Measurements from ENCODE around the gene THSD4.

The THSD4 gene

DNA sequence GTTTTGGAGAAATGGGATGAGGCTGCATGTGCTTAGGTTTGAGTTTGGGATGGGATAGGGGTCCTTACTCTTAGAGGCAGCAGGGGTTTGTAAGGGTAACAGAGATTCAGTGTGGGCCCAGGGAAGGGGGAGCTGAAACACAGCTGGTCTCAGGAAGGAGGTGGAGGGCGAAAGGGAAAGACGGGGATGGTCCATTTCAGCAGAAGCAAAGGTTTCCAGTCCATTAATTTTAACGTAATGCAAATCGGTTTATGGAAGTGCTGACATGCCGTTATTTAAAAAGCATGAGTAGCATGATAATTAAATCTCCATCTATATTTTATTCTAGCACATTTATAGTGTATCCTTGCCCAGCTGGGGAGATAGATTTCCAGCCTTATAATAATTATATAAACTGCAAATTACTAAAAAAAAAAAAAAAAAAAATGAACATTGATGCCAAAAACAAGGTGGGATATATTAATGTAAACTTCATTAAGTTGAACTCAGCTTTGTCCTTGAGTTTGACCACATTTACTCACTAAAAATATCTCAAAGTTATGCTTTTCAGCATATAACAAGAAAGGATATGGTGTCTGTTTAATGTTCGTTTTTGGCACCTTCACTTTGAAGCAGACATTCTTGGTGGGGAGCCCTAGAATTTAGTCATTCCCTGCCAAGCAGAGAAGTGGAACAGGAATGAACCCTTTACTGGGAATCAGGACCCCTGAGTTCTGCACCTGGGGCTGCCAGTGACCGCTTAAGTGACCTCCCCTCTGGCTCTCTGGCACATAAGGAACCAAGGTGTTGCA lies 234.7 kb downstream of the THSD4 start:
- H3K9ac ChIP-seq (ENCODE audit: insufficient read length): no peak overlapping the region
- H3K36me3 ChIP-seq (ENCODE audit: insufficient read depth, low read length): no peaks in the 10 kb centered on the region
- H3K4me3 ChIP-seq: no peak overlapping the region
- H3K9me3 ChIP-seq (ENCODE audit: low read depth, low read length): no peaks in the 10 kb centered on the region
- TF ChIP-seq POLR2AphosphoS5 (IDR thresholded peaks at IDR 0.05; ENCODE audit: borderline replicate concordance, low read depth, low read length): no peak
- no peak for TF ChIP-seq FOXP2 (optimal IDR thresholded peaks at IDR 0.05; ENCODE audit: control extremely low read depth, extremely low read length, insufficient read depth)
- no peak for DNase-seq (ENCODE audit: low read depth, low spot score)
- no peak overlapping the region for H3K27ac ChIP-seq

DNA sequence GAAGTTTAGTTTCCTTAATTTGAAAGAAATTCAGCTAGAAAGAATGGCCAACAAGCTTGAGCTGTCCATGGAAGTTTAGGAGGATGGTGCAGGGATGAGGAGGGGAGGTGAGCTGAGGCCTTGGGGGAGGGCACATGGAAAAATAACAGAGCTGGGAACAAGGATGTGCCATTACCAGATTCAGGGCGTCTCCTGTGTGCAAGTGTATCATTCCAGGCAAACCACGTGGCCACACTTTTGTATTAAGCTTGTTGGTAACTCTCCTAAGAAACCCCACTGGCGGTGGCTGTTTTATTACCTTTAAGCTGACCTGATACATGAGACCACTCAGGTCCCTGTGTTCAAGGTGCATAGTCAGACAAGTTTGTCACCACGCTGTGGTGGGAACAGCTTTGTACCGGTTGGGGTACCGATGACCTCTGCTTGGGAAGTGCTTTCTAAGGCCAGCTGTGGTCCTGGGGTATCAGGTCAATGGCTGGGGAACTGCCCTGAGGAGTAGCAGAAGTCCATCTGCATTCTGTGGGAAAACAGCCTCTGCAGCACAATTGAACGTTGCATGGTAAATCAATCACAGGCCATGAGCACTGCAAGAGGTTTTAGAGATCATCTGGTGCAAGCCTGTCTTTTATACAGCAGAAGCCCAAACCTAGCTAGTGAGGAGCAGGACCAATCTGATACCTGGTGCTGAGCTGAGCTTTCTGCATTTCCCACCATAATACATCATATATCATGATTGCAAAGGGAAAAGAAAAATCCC lies 235.5 kb downstream of the THSD4 start:
- Histone ChIP-seq H3K4me3 (no peak overlapping the region), H3K27ac (no peak overlapping the region), H3K36me3 (ENCODE audit: insufficient read depth, low read length) (no peaks in the 10 kb centered on the region), H3K9ac (ENCODE audit: insufficient read length) (no peak overlapping the region), H3K9me3 (ENCODE audit: low read depth, low read length) (no peaks in the 10 kb centered on the region)
- no peak for TF ChIP-seq EZH2 (IDR thresholded peaks at IDR 0.05)
- DNase-seq (ENCODE audit: low read depth, low spot score): no peak

DNA sequence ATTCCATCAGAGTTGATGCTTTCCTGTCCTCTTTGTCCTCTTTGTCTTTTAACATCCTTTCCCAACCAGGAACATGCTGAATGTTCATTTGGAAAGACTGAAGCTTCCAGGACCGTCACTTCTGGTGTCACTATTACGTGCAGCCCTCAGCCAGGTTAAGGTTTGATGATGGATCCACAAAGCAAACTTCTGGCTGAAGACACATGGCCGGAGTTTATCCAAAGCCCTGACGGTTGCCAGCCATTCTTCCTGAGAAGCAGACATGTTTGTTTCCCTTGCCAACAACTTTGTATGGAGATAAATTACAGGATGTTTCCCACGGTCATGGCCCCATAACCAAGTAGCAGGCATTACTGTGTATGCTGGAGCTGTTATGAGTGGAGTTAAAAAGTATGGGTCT lies 236.9 kb downstream of the THSD4 start:
- H3K36me3 ChIP-seq (ENCODE audit: insufficient read depth, low read length): no peaks in the 10 kb centered on the region
- DNase-seq (ENCODE audit: low read depth, low spot score): no peak
- H3K27ac ChIP-seq: no peak overlapping the region
- no peak overlapping the region for H3K4me3 ChIP-seq
- H3K9me3 ChIP-seq (ENCODE audit: low read depth, low read length): no peaks in the 10 kb centered on the region
- H3K9ac ChIP-seq (ENCODE audit: insufficient read length): no peak overlapping the region
- TF ChIP-seq FOXP2 (optimal IDR thresholded peaks at IDR 0.05; ENCODE audit: control extremely low read depth, extremely low read length, insufficient read depth): no peak
- TF ChIP-seq EZH2 (IDR thresholded peaks at IDR 0.05): no peak
- TF ChIP-seq POLR2AphosphoS5 (IDR thresholded peaks at IDR 0.05; ENCODE audit: borderline replicate concordance, low read depth, low read length): no peak

DNA sequence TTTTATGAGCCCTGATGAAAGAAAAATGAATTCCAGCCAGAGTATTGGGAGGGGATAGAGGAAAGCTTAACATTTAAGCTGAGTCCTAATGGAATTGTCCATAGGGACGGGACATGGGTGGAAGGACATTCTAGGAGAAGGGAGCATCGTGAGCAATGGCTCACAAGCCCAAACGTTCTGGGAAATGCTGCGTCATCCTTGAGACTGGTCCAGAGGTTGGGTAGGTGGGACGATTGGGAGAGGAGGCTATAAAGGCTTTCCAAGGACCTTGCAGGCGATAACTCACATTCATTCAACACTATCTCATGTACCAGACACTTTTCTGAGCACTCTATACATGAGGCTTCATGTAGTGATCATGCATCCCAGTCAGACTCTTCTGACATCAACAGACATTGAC lies 237.5 kb downstream of the THSD4 start:
- H3K9me3 ChIP-seq (ENCODE audit: low read depth, low read length): no peaks in the 10 kb centered on the region
- no peak overlapping the region for H3K27ac ChIP-seq
- no peak for TF ChIP-seq EZH2 (IDR thresholded peaks at IDR 0.05)
- TF ChIP-seq POLR2AphosphoS5 (IDR thresholded peaks at IDR 0.05; ENCODE audit: borderline replicate concordance, low read depth, low read length): no peak
- TF ChIP-seq FOXP2 (optimal IDR thresholded peaks at IDR 0.05; ENCODE audit: control extremely low read depth, extremely low read length, insufficient read depth): no peak
- H3K4me3 ChIP-seq: no peak overlapping the region
- DNase-seq (ENCODE audit: low read depth, low spot score): no peak
- H3K36me3 ChIP-seq (ENCODE audit: insufficient read depth, low read length): no peaks in the 10 kb centered on the region
- no peak overlapping the region for H3K9ac ChIP-seq (ENCODE audit: insufficient read length)

DNA sequence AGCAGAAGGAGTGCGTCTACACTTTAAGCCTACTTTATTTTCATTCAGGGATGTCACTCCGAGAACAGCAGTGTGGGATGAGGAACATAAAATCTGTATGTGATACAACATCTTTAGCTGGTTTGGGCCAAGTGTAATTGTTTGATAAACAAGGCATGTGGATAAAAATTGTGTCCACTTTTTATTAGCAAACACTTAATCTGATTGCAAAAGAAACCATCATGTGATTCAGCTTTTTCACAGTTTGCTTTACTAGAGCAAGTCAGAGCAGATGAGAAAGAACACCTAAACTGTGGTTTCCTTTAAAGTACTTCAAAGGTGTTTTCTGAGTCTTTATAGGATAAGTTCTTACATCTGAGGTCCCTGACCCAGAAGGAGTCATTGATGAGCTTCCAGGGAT lies 237.9 kb downstream of the THSD4 start:
- no peak for TF ChIP-seq FOXP2 (optimal IDR thresholded peaks at IDR 0.05; ENCODE audit: control extremely low read depth, extremely low read length, insufficient read depth)
- no peak for TF ChIP-seq POLR2AphosphoS5 (IDR thresholded peaks at IDR 0.05; ENCODE audit: borderline replicate concordance, low read depth, low read length)
- no peak for TF ChIP-seq EZH2 (IDR thresholded peaks at IDR 0.05)
- Histone ChIP-seq H3K4me3 (no peak overlapping the region), H3K27ac (no peak overlapping the region), H3K36me3 (ENCODE audit: insufficient read depth, low read length) (no peaks in the 10 kb centered on the region), H3K9ac (ENCODE audit: insufficient read length) (no peak overlapping the region), H3K9me3 (ENCODE audit: low read depth, low read length) (no peaks in the 10 kb centered on the region)
- DNase-seq (ENCODE audit: low read depth, low spot score): no peak

DNA sequence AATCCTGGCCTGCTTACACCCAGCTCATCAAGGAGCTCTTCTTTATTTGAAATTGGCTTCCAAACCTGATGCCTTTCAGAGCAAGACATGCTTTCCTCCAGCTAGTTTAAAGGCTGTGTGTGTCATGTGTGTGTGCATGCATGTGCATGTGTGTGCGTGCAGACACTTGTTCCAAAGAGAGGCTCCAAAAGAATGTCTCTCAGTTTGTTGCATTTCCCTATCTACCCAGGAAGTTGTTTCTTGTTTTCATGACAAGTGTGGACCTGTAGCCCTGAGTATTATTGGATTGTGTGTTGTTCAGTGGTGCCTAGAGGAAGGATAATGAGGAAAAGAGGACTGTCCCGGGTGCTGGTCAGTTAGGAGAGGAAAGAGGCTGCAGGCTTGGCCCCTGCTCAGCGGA lies 240.0 kb downstream of the THSD4 start:
- H3K4me3 ChIP-seq: no peak overlapping the region
- H3K36me3 ChIP-seq (ENCODE audit: insufficient read depth, low read length): no peaks in the 10 kb centered on the region
- DNase-seq (ENCODE audit: low read depth, low spot score): no peak
- H3K9me3 ChIP-seq (ENCODE audit: low read depth, low read length): no peaks in the 10 kb centered on the region
- no peak overlapping the region for H3K27ac ChIP-seq
- no peak overlapping the region for H3K9ac ChIP-seq (ENCODE audit: insufficient read length)
- TF ChIP-seq POLR2AphosphoS5 (IDR thresholded peaks at IDR 0.05; ENCODE audit: borderline replicate concordance, low read depth, low read length) (no peak), FOXP2 (optimal IDR thresholded peaks at IDR 0.05; ENCODE audit: control extremely low read depth, extremely low read length, insufficient read depth) (no peak), EZH2 (IDR thresholded peaks at IDR 0.05) (no peak)

DNA sequence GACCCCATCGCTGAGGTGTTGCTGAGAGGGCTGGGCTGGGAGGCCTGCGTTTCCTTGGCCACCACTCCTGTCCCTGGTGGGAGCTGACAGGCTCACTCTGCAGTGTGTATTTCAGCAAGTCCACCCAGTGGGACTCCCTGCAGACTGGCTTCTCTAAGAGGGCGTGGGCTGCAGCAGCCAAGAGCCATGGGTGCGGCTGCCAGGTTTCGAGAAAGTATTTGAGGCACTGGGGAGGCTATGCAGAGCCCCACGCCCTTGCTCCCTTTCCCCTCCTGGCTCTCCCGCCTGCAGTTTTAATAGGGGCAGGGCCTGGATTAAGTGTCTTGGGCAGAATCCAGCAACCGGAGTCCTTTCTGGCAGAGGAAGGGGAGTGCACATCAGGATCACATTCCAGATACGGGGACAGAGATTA lies 242.1 kb downstream of the THSD4 start:
- H3K4me3 ChIP-seq: no peak overlapping the region
- TF ChIP-seq POLR2AphosphoS5 (IDR thresholded peaks at IDR 0.05; ENCODE audit: borderline replicate concordance, low read depth, low read length) (no peak), EZH2 (IDR thresholded peaks at IDR 0.05) (no peak), FOXP2 (optimal IDR thresholded peaks at IDR 0.05; ENCODE audit: control extremely low read depth, extremely low read length, insufficient read depth) (no peak)
- no peak overlapping the region for H3K9ac ChIP-seq (ENCODE audit: insufficient read length)
- H3K36me3 ChIP-seq (ENCODE audit: insufficient read depth, low read length): no peaks in the 10 kb centered on the region
- DNase-seq (ENCODE audit: low read depth, low spot score): no peak
- no peaks in the 10 kb centered on the region for H3K9me3 ChIP-seq (ENCODE audit: low read depth, low read length)
- no peak overlapping the region for H3K27ac ChIP-seq

DNA sequence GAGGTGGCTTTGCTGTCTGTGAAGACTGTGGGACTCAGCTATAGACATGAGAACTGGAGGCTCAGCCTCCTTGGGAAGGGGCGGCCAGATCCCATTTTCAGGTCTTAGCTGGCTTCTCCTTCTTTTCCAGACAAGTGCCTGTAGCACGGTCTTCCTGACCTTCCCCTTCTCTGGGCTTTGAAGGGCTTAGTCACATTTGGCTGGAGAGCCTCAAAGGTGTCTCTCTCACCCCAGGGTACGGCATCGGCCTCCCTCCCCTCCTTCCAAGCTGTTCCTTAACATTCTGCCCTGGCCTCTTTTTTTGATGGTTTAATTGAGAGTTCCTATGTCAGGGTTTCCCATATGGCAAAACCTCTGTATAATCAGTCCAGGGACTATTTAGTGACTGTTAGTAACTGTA lies 242.7 kb downstream of the THSD4 start:
- H3K4me3 ChIP-seq: no peak overlapping the region
- no peaks in the 10 kb centered on the region for H3K36me3 ChIP-seq (ENCODE audit: insufficient read depth, low read length)
- H3K9me3 ChIP-seq (ENCODE audit: low read depth, low read length): no peaks in the 10 kb centered on the region
- DNase-seq (ENCODE audit: low read depth, low spot score): no peak
- no peak overlapping the region for H3K27ac ChIP-seq
- no peak for TF ChIP-seq EZH2 (IDR thresholded peaks at IDR 0.05)
- no peak for TF ChIP-seq FOXP2 (optimal IDR thresholded peaks at IDR 0.05; ENCODE audit: control extremely low read depth, extremely low read length, insufficient read depth)
- TF ChIP-seq POLR2AphosphoS5 (IDR thresholded peaks at IDR 0.05; ENCODE audit: borderline replicate concordance, low read depth, low read length): no peak
- no peak overlapping the region for H3K9ac ChIP-seq (ENCODE audit: insufficient read length)

Data from SK-N-MC (cell line).